OCI-LY7 (cell line): ENCODE results near the gene AP1B1. TPM values are rescaled to one million over a fixed set of nuclear protein-coding genes. Genes with fewer than 3 reads are reported as not detected.

Experiments used
- BruUV-seq: library from RNA; stranded (reverse); fragments of 400-500 nt; replicated peaks from 2 replicates; lab custom pipeline; 2021; lab: Mats Ljungman, UMichigan
- CTCF ChIA-PET: fragments of 300-600 bp; sonication (Branson Sonifier 250); formaldehyde crosslinking; loops from one replicate; lab custom pipeline; 2022; ENCODE audit warnings: antibody characterized with exemption; ENCODE audit not compliant: unreplicated experiment; lab: Charles Lee
- POLR2A ChIA-PET: fragments of 300-600 bp; sonication (Branson Sonifier 250); formaldehyde crosslinking; loops from one replicate; lab custom pipeline; 2022; ENCODE audit warnings: antibody characterized with exemption; lab: Charles Lee
- DNase-seq: peaks from one replicate; pipeline ENCODE4 v3.0.0-alpha.2; 2015; ENCODE audit warnings: low spot score
- H2AFZ ChIP-seq: fragments of 200-600 bp; sonication (generic), shearing (Covaris generic); 2 replicates; pipeline ENCODE4 v1.6.1; 2014; ENCODE audit warnings: mild to moderate bottlenecking, antibody characterized with exemption, low read length, moderate library complexity
- H3K27ac ChIP-seq: fragments of 200-600 bp; sonication (generic); 2 replicates; pipeline ENCODE4 v1.5.1; 2014; ENCODE audit warnings: mixed run types, low read depth, mild to moderate bottlenecking, moderate library complexity, low read length, inconsistent platforms; ENCODE audit not compliant: poor library complexity, severe bottlenecking
- H3K36me3 ChIP-seq: fragments of 200-600 bp; sonication (generic); 2 replicates; pipeline ENCODE4 v1.6.1; 2014; ENCODE audit warnings: mild to moderate bottlenecking, antibody characterized with exemption, low read length, moderate library complexity, mixed read lengths; ENCODE audit not compliant: insufficient read depth
- H3K4me1 ChIP-seq: fragments of 200-600 bp; sonication (generic); 2 replicates; pipeline ENCODE4 v1.5.1; 2014; ENCODE audit warnings: mild to moderate bottlenecking, low read length; ENCODE audit not compliant: insufficient read depth, poor library complexity, severe bottlenecking
- H3K4me2 ChIP-seq: fragments of 200-600 bp; sonication (generic); 2 replicates; pipeline ENCODE4 v1.6.1; 2014; ENCODE audit warnings: mild to moderate bottlenecking, low read length
- H3K4me3 ChIP-seq: fragments of 200-600 bp; sonication (generic); 2 replicates; pipeline ENCODE4 v1.5.1; 2014; ENCODE audit warnings: mild to moderate bottlenecking, low read depth, low read length; ENCODE audit not compliant: poor library complexity, severe bottlenecking
- H3K79me2 ChIP-seq: fragments of 200-600 bp; sonication (generic); 2 replicates; pipeline ENCODE4 v1.6.1; 2016; ENCODE audit warnings: low read depth, mild to moderate bottlenecking, low read length, moderate library complexity, mixed read lengths; ENCODE audit not compliant: insufficient read depth
- H3K9me2 ChIP-seq: fragments of 200-600 bp; sonication (generic); 2 replicates; pipeline ENCODE4 v1.6.1; 2016; ENCODE audit warnings: mild to moderate bottlenecking, low read length, mixed read lengths; ENCODE audit not compliant: insufficient read depth
- H3K9me3 ChIP-seq: fragments of 200-600 bp; sonication (generic); 2 replicates; pipeline ENCODE4 v1.6.1; 2014; ENCODE audit warnings: mild to moderate bottlenecking, mixed run types, low read length, mixed read lengths
- H4K20me1 ChIP-seq: fragments of 200-600 bp; sonication (generic); 2 replicates; pipeline ENCODE4 v1.6.1; 2014; ENCODE audit warnings: mild to moderate bottlenecking, antibody characterized with exemption, low read length, moderate library complexity, mixed read lengths; ENCODE audit not compliant: insufficient read depth
- EZH2phosphoT487 ChIP-seq: fragments of 200-600 bp; sonication (generic); IDR thresholded peaks from 2 replicates; pipeline ENCODE4 v1.6.1; 2018; ENCODE audit warnings: low read depth, borderline replicate concordance, mild to moderate bottlenecking, mixed run types, antibody characterized with exemption, low read length, moderate library complexity, mixed read lengths
- intact Hi-C: fragments of 100-400 bp; cut with micrococcal nuclease; formaldehyde crosslinking; loops from one replicate; pipeline ENCODE4 v1.10.0; 2022; ENCODE audit not compliant: unreplicated experiment
- total RNA-seq, 2 experiments: library from RNA; depleted of rRNA in 1 of 2; stranded (reverse); fragments of >200 nt in 1 of 2; shearing (Covaris generic) in 1 of 2; gene quantifications; 2 replicates each; pipeline ENCODE4 v1.2.3, GENCODE V29; 2014 to 2022
- TF ChIP-seq, protein P1 (sequence below): fragments of 200-600 bp; sonication (generic); conservative IDR thresholded peaks from 2 replicates; pipeline ENCODE4 v1.5.1; 2014; ENCODE audit warnings: mild to moderate bottlenecking, antibody characterized with exemption, low read length, moderate library complexity, mixed read lengths

Gene AP1B1
- total RNA-seq, 2 experiments from 2014 or later = 111 to 156 TPM

DNA sequence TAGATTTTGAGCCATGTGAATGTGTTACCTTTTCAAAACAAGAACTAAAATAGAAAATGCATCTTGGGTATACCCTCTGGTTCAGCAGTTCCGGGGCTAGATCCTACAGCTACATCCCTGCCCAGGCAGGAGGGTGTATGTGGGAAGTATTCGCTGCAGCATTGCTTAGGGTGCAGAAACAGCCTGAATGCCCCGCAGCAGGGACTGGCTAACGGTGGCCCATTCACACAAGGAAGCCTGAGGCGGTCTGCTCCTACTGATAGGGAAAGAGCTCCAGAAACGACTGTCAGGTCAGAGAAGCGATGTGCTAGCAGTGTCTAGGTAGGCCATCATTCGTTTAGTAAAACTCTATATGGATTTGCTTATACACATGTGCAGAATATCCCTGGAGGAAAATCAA is 63.0 kb downstream of the AP1B1 start:
- Histone ChIP-seq H3K27ac (no peak overlapping the region), H3K4me1 (peaks cover 4% of the 10 kb centered on the region), H3K4me3 (no peak overlapping the region), H3K9me2 (no peaks in the 10 kb centered on the region), H3K4me2 (no peak overlapping the region), H3K36me3 (peaks cover 74% of the 10 kb centered on the region), H2AFZ (no peak overlapping the region), H3K9me3 (no peaks in the 10 kb centered on the region), H4K20me1 (no peaks in the 10 kb centered on the region), H3K79me2 (no peaks in the 10 kb centered on the region)
- no peak for DNase-seq
- CTCF ChIA-PET = no interaction called here
- POLR2A ChIA-PET = no interaction called here
- TF ChIP-seq, protein P1, sequence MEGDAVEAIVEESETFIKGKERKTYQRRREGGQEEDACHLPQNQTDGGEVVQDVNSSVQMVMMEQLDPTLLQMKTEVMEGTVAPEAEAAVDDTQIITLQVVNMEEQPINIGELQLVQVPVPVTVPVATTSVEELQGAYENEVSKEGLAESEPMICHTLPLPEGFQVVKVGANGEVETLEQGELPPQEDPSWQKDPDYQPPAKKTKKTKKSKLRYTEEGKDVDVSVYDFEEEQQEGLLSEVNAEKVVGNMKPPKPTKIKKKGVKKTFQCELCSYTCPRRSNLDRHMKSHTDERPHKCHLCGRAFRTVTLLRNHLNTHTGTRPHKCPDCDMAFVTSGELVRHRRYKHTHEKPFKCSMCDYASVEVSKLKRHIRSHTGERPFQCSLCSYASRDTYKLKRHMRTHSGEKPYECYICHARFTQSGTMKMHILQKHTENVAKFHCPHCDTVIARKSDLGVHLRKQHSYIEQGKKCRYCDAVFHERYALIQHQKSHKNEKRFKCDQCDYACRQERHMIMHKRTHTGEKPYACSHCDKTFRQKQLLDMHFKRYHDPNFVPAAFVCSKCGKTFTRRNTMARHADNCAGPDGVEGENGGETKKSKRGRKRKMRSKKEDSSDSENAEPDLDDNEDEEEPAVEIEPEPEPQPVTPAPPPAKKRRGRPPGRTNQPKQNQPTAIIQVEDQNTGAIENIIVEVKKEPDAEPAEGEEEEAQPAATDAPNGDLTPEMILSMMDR = no peak
- no peak for TF ChIP-seq EZH2phosphoT487
- intact Hi-C loops = no loop called here
- TSS peak; percentile 14 for BruUV-seq

DNA sequence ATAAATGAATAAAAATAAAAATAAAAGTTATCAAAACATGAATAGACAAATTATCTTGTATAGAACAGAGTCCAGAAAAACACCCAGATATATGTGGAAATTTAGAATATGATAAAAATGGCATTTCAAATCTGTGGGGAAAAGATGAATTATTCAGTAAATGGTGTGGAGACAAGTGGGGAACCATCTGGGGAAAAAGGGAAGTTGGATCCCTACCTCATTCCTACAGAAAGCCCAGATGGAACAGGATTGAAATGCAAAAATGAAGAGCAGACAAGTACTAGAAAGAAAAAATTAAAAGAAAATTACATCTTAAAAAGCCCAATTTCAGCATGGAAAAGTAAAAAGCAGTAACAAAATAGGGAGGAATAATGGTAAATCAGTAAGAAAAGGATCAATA is 64.7 kb downstream of the AP1B1 start:
- no peak overlapping the region for H2AFZ ChIP-seq
- intact Hi-C loops = no loop called here
- no peaks in the 10 kb centered on the region for H3K9me3 ChIP-seq
- no peak for TF ChIP-seq EZH2phosphoT487
- TF ChIP-seq, protein P1 = no peak
- ChIA-PET POLR2A (no interaction called here), CTCF (interaction anchor here (0.6 kb wide), 1 partner anchor 9 kb away, joined by 3 read pairs; no protein-coding TSS in a partner anchor)
- DNase-seq = no peak
- peaks cover 4% of the 10 kb centered on the region for H3K4me1 ChIP-seq
- H3K79me2 ChIP-seq = no peaks in the 10 kb centered on the region
- H4K20me1 ChIP-seq = no peaks in the 10 kb centered on the region
- no peak overlapping the region for H3K27ac ChIP-seq
- no peak overlapping the region for H3K4me3 ChIP-seq
- no TSS peak for BruUV-seq
- H3K36me3 ChIP-seq = peaks cover 67% of the 10 kb centered on the region
- H3K4me2 ChIP-seq = no peak overlapping the region
- no peaks in the 10 kb centered on the region for H3K9me2 ChIP-seq

DNA sequence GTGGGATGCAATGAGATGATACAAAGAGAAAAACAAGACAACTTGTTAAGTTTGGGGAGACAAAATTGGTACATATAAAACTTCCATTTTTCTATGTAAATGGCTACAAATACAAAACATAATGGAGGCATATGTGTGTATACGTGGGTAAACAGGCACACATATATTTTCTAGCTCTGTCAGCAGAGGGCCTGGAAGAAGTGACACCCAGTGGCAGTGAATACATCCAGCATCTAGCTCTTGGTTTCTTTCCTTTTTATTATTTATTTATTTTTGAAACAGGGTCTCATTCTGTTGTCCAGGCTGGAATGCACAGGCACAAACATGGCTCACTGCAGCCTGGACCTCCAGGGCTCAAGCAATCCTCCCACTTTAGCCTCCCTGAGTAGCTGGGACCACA is 67.8 kb downstream of the AP1B1 start:
- DNase-seq = no peak
- Histone ChIP-seq H3K4me2 (no peak overlapping the region), H3K9me2 (no peaks in the 10 kb centered on the region), H4K20me1 (no peaks in the 10 kb centered on the region), H3K9me3 (no peaks in the 10 kb centered on the region), H3K4me3 (no peak overlapping the region), H2AFZ (no peak overlapping the region), H3K36me3 (peaks cover 56% of the 10 kb centered on the region), H3K79me2 (no peaks in the 10 kb centered on the region), H3K27ac (no peak overlapping the region), H3K4me1 (peaks cover 4% of the 10 kb centered on the region)
- TF ChIP-seq EZH2phosphoT487 = no peak
- TF ChIP-seq, protein P1 = peak; percentile 28; the same call in 1 of the 2 replicates
- intact Hi-C loops = no loop called here
- no TSS peak for BruUV-seq
- POLR2A ChIA-PET = interaction anchor here (0.9 kb wide), 1 partner anchor 16 kb away, joined by 3 read pairs; no protein-coding TSS in a partner anchor
- CTCF ChIA-PET = no interaction called here
